IMR-90 (cell line): ENCODE data around the gene TBX4. TPM values are rescaled to one million over a fixed set of nuclear protein-coding genes. Genes with fewer than 3 reads are reported as not detected.

Experiments
- ATAC-seq: fragments of 200-7000 bp; cut with Tn5 transposase; 2 replicates; pipeline ENCODE4 v1.9.1; 2020; ENCODE audit warnings: low read depth, mild to moderate bottlenecking, moderate library complexity
- BruUV-seq: library from RNA; stranded (reverse); fragments of 400-500 nt; replicated peaks from 2 replicates; lab custom pipeline; 2021; lab: Mats Ljungman, UMichigan
- CTCF ChIA-PET: fragments of 300-600 bp; formaldehyde crosslinking; extraction: SDS; loops from one replicate; lab custom pipeline; 2021; ENCODE audit warnings: antibody characterized with exemption; lab: Yijun Ruan, JAX
- POLR2A ChIA-PET: fragments of 300-600 bp; sonication (Branson Sonifier 250); formaldehyde crosslinking; loops from one replicate; lab custom pipeline; 2022; ENCODE audit warnings: antibody characterized with exemption; ENCODE audit not compliant: unreplicated experiment; lab: Charles Lee
- DNase-seq: peaks from one replicate; pipeline ENCODE4 v3.0.0; 2013
- H2AFZ ChIP-seq: replicated peaks from 2 replicates; pipeline ENCODE3; 2013; ENCODE audit warnings: low read length, mild to moderate bottlenecking; ENCODE audit not compliant: poor library complexity
- H2AK5ac ChIP-seq: 2 replicates; pipeline ENCODE4 v1.6.1; 2013; ENCODE audit warnings: low read depth, low read length, inconsistent platforms
- H2AK9ac ChIP-seq: replicated peaks from 2 replicates; pipeline ENCODE3; 2013; ENCODE audit warnings: mild to moderate bottlenecking, low read depth, low read length, moderate library complexity; ENCODE audit not compliant: poor library complexity
- H2BK120ac ChIP-seq: 2 replicates; pipeline ENCODE4 v1.6.1; 2013; ENCODE audit warnings: low read depth, low read length, inconsistent platforms
- H2BK15ac ChIP-seq: 3 replicates; pipeline ENCODE4 v1.6.1; 2013; ENCODE audit warnings: low read depth, low read length, inconsistent platforms
- H2BK20ac ChIP-seq: 2 replicates; pipeline ENCODE4 v1.6.1; 2013; ENCODE audit warnings: low read depth, mild to moderate bottlenecking, inconsistent platforms, low read length, moderate library complexity
- H2BK5ac ChIP-seq: 2 replicates; pipeline ENCODE4 v1.6.1; 2013; ENCODE audit warnings: mild to moderate bottlenecking, low read depth, low read length, inconsistent platforms; ENCODE audit not compliant: poor library complexity, severe bottlenecking
- H3K14ac ChIP-seq: replicated peaks from 2 replicates; pipeline ENCODE4 v1.6.1; 2013; ENCODE audit warnings: low read depth, low read length, inconsistent platforms
- H3K18ac ChIP-seq: 2 replicates; pipeline ENCODE4 v1.6.1; 2013; ENCODE audit warnings: low read depth, low read length, control low read depth
- H3K23ac ChIP-seq: 2 replicates; pipeline ENCODE4 v1.6.1; 2013; ENCODE audit warnings: low read depth, low read length, inconsistent platforms
- H3K27ac ChIP-seq: 2 replicates; pipeline ENCODE4 v1.5.1; 2013; ENCODE audit warnings: mild to moderate bottlenecking, control low read depth, low read length; ENCODE audit not compliant: insufficient read depth
- H3K27me3 ChIP-seq: 2 replicates; pipeline ENCODE4 v1.6.1; 2013; ENCODE audit warnings: low read length; ENCODE audit not compliant: control insufficient read depth, insufficient read depth
- H3K36me3 ChIP-seq: 2 replicates; pipeline ENCODE4 v1.6.1; 2013; ENCODE audit warnings: low read length, mixed read lengths; ENCODE audit not compliant: control insufficient read depth, insufficient read depth
- H3K4ac ChIP-seq: 2 replicates; pipeline ENCODE4 v1.6.1; 2013; ENCODE audit warnings: low read depth, low read length, inconsistent platforms
- H3K4me1 ChIP-seq: 2 replicates; pipeline ENCODE4 v1.6.1; 2013; ENCODE audit warnings: low read length, mixed read lengths; ENCODE audit not compliant: control insufficient read depth, insufficient read depth
- H3K4me2 ChIP-seq: 2 replicates; pipeline ENCODE4 v1.6.1; 2013; ENCODE audit warnings: low read depth, mild to moderate bottlenecking, control low read depth, low read length, moderate library complexity
- H3K4me3 ChIP-seq: 2 replicates; pipeline ENCODE4 v1.5.1; 2013; ENCODE audit warnings: low read depth, mild to moderate bottlenecking, control low read depth, low read length, moderate library complexity; ENCODE audit not compliant: insufficient read depth
- H3K56ac ChIP-seq: 2 replicates; pipeline ENCODE4 v1.6.1; 2013; ENCODE audit warnings: low read length, inconsistent platforms; ENCODE audit not compliant: insufficient read depth; ENCODE audit errors: extremely low read depth
- H3K79me1 ChIP-seq, 2 experiments: 2 replicates each; pipeline ENCODE4 v1.6.1; 2013; ENCODE audit warnings: low read length in 2 of 2, inconsistent platforms in 1 of 2, low read depth in 1 of 2
- H3K9ac ChIP-seq: 2 replicates; pipeline ENCODE4 v1.6.1; 2013; ENCODE audit warnings: low read depth, low read length, control low read depth
- H3K9me1 ChIP-seq: 2 replicates; pipeline ENCODE4 v1.6.1; 2013; ENCODE audit warnings: low read length, inconsistent platforms; ENCODE audit not compliant: insufficient read depth
- H3K9me3 ChIP-seq: 2 replicates; pipeline ENCODE4 v1.6.1; 2013; ENCODE audit warnings: low read length; ENCODE audit not compliant: control insufficient read depth, insufficient read depth
- H4K20me1 ChIP-seq: 2 replicates; pipeline ENCODE4 v1.6.1; 2013; ENCODE audit warnings: low read length, inconsistent platforms; ENCODE audit not compliant: insufficient read depth
- H4K5ac ChIP-seq: 2 replicates; pipeline ENCODE4 v1.6.1; 2013; ENCODE audit warnings: mild to moderate bottlenecking, low read depth, low read length, control low read depth
- H4K8ac ChIP-seq, 2 experiments: 2 replicates each; pipeline ENCODE4 v1.6.1; 2013; ENCODE audit warnings: low read depth in 2 of 2, low read length in 2 of 2, control low read depth in 1 of 2, inconsistent platforms in 1 of 2
- H4K91ac ChIP-seq: 2 replicates; pipeline ENCODE4 v1.6.1; 2013; ENCODE audit warnings: low read depth, low read length, inconsistent platforms; ENCODE audit not compliant: insufficient read depth
- BHLHE40 ChIP-seq: fragments of 150-350 bp; IDR thresholded peaks from 2 replicates; pipeline ENCODE4 v1.6.1; 2016; ENCODE audit warnings: mild to moderate bottlenecking, low read depth, low read length
- CEBPB ChIP-seq: IDR thresholded peaks from 2 replicates; pipeline ENCODE4 v1.6.1; 2012; ENCODE audit warnings: low read depth, low read length, improper control_type of control experiment
- CTCF ChIP-seq: conservative IDR thresholded peaks from 2 replicates; pipeline ENCODE4 v1.5.1; 2012; ENCODE audit warnings: mild to moderate bottlenecking, low read depth, low read length, improper control_type of control experiment
- FOS ChIP-seq: fragments of 150-350 bp; IDR thresholded peaks from 2 replicates; pipeline ENCODE4 v1.6.1; 2016; ENCODE audit warnings: low read depth, low read length
- MAFK ChIP-seq: IDR thresholded peaks from 2 replicates; pipeline ENCODE4 v1.6.1; 2012; ENCODE audit warnings: low read depth, low read length, improper control_type of control experiment
- MAZ ChIP-seq: IDR thresholded peaks from 2 replicates; pipeline ENCODE4 v1.6.1; 2012; ENCODE audit warnings: low read depth, mild to moderate bottlenecking, low read length, improper control_type of control experiment, moderate library complexity, borderline replicate concordance
- MXI1 ChIP-seq: IDR thresholded peaks from 2 replicates; pipeline ENCODE4 v1.6.1; 2012; ENCODE audit warnings: low read depth, mild to moderate bottlenecking, low read length, moderate library complexity, borderline replicate concordance
- NFE2L2 ChIP-seq: fragments of 150-350 bp; IDR thresholded peaks from 2 replicates; pipeline ENCODE4 v1.6.1; 2016; ENCODE audit warnings: low read depth, mild to moderate bottlenecking, low read length
- POLR2A ChIP-seq: IDR thresholded peaks from 2 replicates; pipeline ENCODE4 v1.6.1; 2012; ENCODE audit warnings: mild to moderate bottlenecking, low read depth, low read length
- RAD21 ChIP-seq: IDR thresholded peaks from 2 replicates; pipeline ENCODE4 v1.6.1; 2012; ENCODE audit warnings: low read length, improper control_type of control experiment
- SMC3 ChIP-seq: fragments of 150-350 bp; IDR thresholded peaks from 2 replicates; pipeline ENCODE4 v1.6.1; 2016; ENCODE audit warnings: low read depth, mild to moderate bottlenecking, antibody characterized with exemption, low read length, moderate library complexity
- USF2 ChIP-seq: fragments of 150-350 bp; IDR thresholded peaks from 2 replicates; pipeline ENCODE4 v1.6.1; 2017; ENCODE audit warnings: mild to moderate bottlenecking, antibody characterized with exemption, low read length, low read depth
- WGBS, 2 experiments: methylation state at CpG; one replicate each; pipeline versions ENCODE4 v1.1.5 to v1.1.7; 2013; ENCODE audit warnings: missing lambda C conversion rate in 2 of 2; ENCODE audit not compliant: insufficient read length in 1 of 2; ENCODE audit errors: extremely low coverage in 2 of 2; 5-methylcytosine and 5-hydroxymethylcytosine counted together
- dilution Hi-C: fragments of 300-500 bp; cut with HindIII; formaldehyde crosslinking; loops from one replicate; pipeline ENCODE4 v1.14.3; 2018; ENCODE audit warnings: low sequenced_read_pairs; ENCODE audit not compliant: unreplicated experiment
- in situ Hi-C: fragments of 300-500 bp; cut with MboI; formaldehyde crosslinking; loops from 3 replicates; pipeline ENCODE4 v1.14.3; 2019; ENCODE audit warnings: low sequenced_read_pairs, inconsistent platforms, mixed read lengths
- intact Hi-C: fragments of 100-400 bp; cut with micrococcal nuclease; formaldehyde crosslinking; loops from 2 replicates; pipeline ENCODE4 v1.10.0; 2022
- polyA plus RNA-seq, 3 experiments: library from polyadenylated mRNA; depleted of rRNA; stranded (reverse); fragments of >200 nt; gene quantifications; 2 replicates each; pipeline ENCODE4 v1.2.3, GENCODE V29; 2012; ENCODE audit warnings: low replicate concordance in 1 of 3
- total RNA-seq: library from RNA; depleted of rRNA; stranded (reverse); fragments of >200 nt; gene quantifications from 2 replicates; pipeline ENCODE4 v1.2.3, GENCODE V29; 2012

Gene TBX4
- total and polyA plus RNA-seq, 2 of the 4 experiments (the other 2 are of a cell fraction), result 0.05 TPM; not detected in 1

- Histone ChIP-seq H3K4ac (peak overlapping the region; percentile 99), H3K27ac (peak overlapping the region; percentile 100), H2BK15ac (no peak overlapping the region), H3K9me3 (no peaks in the 10 kb centered on the region), H2BK120ac (peak overlapping the region; percentile 47; the same call in 1 of the 2 replicates), H3K23ac (peak overlapping the region; percentile 100; the same call in 1 of the 2 replicates), H2BK5ac (peak overlapping the region; percentile 91), H3K79me1 (peaks cover 9 to 27% of the 10 kb centered on the region in 2 experiments; a peak in 3 of 4 replicates), H2AK5ac (peak overlapping the region; percentile 47; the same call in 1 of the 2 replicates), H3K4me1 (peaks cover 44% of the 10 kb centered on the region), H3K27me3 (no peaks in the 10 kb centered on the region), H4K5ac (peak overlapping the region; percentile 13; the same call in 1 of the 2 replicates), H3K56ac (peak overlapping the region; percentile 80), H3K14ac (peak overlapping the region; percentile 88), H3K9me1 (no peaks in the 10 kb centered on the region), H2AK9ac (peak overlapping the region; percentile 90), H4K8ac (peak overlapping the region; percentile 81 to 87; a peak in 2 of 4 replicates), H3K4me2 (peak overlapping the region; percentile 83), H3K36me3 (peaks cover 46% of the 10 kb centered on the region), H4K91ac (peak overlapping the region; percentile 32; the same call in 1 of the 2 replicates), H3K4me3 (peak overlapping the region; percentile 27; the same call in 1 of the 2 replicates), H2BK20ac (no peak overlapping the region), H3K9ac (peak overlapping the region; percentile 100), H3K18ac (peak overlapping the region; percentile 40; the same call in 1 of the 2 replicates), H4K20me1 (peaks cover 35% of the 10 kb centered on the region), H2AFZ (peak overlapping the region; percentile 98)
- ChIA-PET CTCF (no interaction called here), POLR2A (interaction anchor here (0.6 to 1.9 kb wide), 3 partner anchors 10 to 201 kb away, joined by 3 to 10 read pairs (median 3); partner anchors contain the start of gene TBX2)
- peak; percentile 78 for DNase-seq
- dilution Hi-C loops, result no loop called here
- 1% methylated on average over 29 of the region's 73 CpGs; no CpG with 5 or more reads in 1 of the 2 experiments for WGBS, 2 experiments
- no peak for TF ChIP-seq FOS
- TF ChIP-seq RAD21, result peak; percentile 54
- no peak for TF ChIP-seq USF2
- TF ChIP-seq POLR2A, result 0 out of 2 replicates have a peak, but pooled peaks have one; percentile 15
- no peak for TF ChIP-seq NFE2L2
- TF ChIP-seq SMC3, result peak; percentile 35; the same call in 1 of the 2 replicates
- peak; percentile 57; the same call in 1 of the 2 replicates for TF ChIP-seq MAZ
- TF ChIP-seq BHLHE40, result 0 out of 2 replicates have a peak, but pooled peaks have one; percentile 9
- TF ChIP-seq MXI1, result no peak
- TF ChIP-seq CEBPB, result no peak
- TF ChIP-seq MAFK, result peak; percentile 37; the same call in 1 of the 2 replicates
- peak; percentile 67 for TF ChIP-seq CTCF
- ATAC-seq, result peak; percentile 9
- BruUV-seq, result no TSS peak
- in situ Hi-C loops, result loop anchor here (5.0 kb wide), 1 partner anchor 687 kb away; no protein-coding TSS in a partner anchor
- intact Hi-C loops, result loop anchor here (5.0 kb wide), 1 partner anchor 658 kb away; the partner anchor contains the start of gene MED13
Observed at GRCh38 chr17:61409301-61410112, 42.7 kb upstream of the TBX4 start.
